ENCODE results near the gene PREX1. TPM values are rescaled to one million over a fixed set of nuclear protein-coding genes. Genes with fewer than 3 reads are reported as not detected.
"Not testable (repeated sequence)": the region's sequence is repeated elsewhere in the genome, so short reads cannot be mapped to it uniquely, and the experiment has no call there.

Gene PREX1
- polyA plus RNA-seq, 1 experiment = 1.3 TPM

DNA sequence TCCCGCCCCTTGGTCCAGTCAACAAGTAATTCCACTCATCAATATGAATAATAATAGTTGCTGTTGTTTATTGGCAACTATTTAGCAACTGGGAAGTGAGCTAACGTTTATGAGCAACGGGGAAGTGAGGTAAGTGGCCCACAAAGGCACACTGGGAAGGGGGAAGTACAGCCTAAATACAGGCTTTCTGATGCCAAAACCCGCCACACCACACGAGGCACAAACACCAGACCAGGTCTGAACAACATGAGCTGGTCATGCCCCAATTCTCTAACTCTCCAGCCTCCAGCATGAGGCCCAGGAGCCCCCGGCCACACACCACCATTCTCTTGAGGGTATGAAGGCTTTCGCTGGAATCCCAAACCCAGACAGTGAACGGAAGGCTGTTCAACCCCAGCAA is 50.8 kb downstream of the PREX1 start:
- CTCF ChIA-PET = interaction anchor here (0.6 kb wide), 1 partner anchor 337 kb away, joined by 3 read pairs; no protein-coding TSS in a partner anchor

DNA sequence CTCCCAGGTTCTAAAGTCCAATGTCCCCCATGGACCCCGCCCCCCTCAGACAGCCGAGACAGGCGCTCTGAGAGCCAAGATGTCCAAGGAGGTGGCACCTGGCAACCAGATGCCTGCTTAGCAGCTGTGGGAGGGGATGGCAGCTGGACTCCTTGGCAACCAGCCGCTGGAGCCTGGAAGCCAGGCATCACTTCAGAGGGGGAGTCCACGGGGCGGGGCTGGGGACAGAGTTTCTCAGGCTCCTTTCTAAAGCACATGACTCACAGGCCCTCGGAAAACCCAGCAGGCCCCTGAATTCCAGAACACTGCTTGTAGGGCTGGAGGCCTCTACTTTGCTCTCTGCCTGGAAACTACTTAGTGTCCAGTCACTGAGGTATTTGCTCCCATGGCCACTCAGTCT is 51.5 kb downstream of the PREX1 start:
- TF ChIP-seq, protein P1, sequence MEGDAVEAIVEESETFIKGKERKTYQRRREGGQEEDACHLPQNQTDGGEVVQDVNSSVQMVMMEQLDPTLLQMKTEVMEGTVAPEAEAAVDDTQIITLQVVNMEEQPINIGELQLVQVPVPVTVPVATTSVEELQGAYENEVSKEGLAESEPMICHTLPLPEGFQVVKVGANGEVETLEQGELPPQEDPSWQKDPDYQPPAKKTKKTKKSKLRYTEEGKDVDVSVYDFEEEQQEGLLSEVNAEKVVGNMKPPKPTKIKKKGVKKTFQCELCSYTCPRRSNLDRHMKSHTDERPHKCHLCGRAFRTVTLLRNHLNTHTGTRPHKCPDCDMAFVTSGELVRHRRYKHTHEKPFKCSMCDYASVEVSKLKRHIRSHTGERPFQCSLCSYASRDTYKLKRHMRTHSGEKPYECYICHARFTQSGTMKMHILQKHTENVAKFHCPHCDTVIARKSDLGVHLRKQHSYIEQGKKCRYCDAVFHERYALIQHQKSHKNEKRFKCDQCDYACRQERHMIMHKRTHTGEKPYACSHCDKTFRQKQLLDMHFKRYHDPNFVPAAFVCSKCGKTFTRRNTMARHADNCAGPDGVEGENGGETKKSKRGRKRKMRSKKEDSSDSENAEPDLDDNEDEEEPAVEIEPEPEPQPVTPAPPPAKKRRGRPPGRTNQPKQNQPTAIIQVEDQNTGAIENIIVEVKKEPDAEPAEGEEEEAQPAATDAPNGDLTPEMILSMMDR (IDR thresholded peaks at IDR 0.05; ENCODE audit: insufficient read depth, low read depth, low read length) = no peak
- Histone ChIP-seq H3K36me3 (ENCODE audit: control insufficient read depth, insufficient read depth, low read length) (no peaks in the 10 kb centered on the region), H3K4me3 (ENCODE audit: low read depth, low read length) (no peak overlapping the region), H3K27me3 (ENCODE audit: control insufficient read depth, insufficient read depth, low read length) (no peaks in the 10 kb centered on the region; the same call in 1 of the 2 replicates)
- ChIA-PET CTCF (no interaction called here), POLR2A (no interaction called here)
- DNase-seq (ENCODE audit: low read depth) = peak; percentile 59

More for the DNA sequence above, 50.8 kb downstream of the PREX1 start:
- H3K4me3 ChIP-seq (ENCODE audit: low read depth, low read length) = no peak overlapping the region
- H3K36me3 ChIP-seq (ENCODE audit: control insufficient read depth, insufficient read depth, low read length) = no peaks in the 10 kb centered on the region
- POLR2A ChIA-PET = no interaction called here
- DNase-seq (ENCODE audit: low read depth) = no peak
- no peaks in the 10 kb centered on the region; the same call in 1 of the 2 replicates for H3K27me3 ChIP-seq (ENCODE audit: control insufficient read depth, insufficient read depth, low read length)
- TF ChIP-seq, protein P1 (IDR thresholded peaks at IDR 0.05; ENCODE audit: insufficient read depth, low read depth, low read length) = no peak

DNA sequence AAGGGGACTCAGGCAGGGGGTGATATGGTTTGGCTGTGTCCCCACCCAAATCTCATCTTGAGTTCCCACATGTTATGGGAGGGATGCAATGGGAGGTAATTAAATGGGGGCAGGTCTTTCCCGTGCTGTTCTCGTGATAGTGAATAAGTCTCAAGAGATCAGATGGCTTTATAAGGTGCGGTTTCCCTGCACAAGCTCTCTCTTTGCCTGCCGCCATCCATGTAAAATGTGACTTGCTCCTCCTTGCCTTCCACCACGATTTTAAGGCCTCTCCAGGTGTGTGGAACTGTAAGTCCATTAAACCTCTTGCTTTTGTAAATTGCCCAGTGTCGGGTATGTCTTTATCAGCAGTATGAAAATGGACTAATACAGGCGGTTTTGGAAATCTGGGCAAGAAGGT is 52.3 kb downstream of the PREX1 start:
- H3K36me3 ChIP-seq (ENCODE audit: control insufficient read depth, insufficient read depth, low read length); POLR2A ChIA-PET; H3K27me3 ChIP-seq (ENCODE audit: control insufficient read depth, insufficient read depth, low read length); H3K4me3 ChIP-seq (ENCODE audit: low read depth, low read length); CTCF ChIA-PET; DNase-seq (ENCODE audit: low read depth): not testable (repeated sequence)

DNA sequence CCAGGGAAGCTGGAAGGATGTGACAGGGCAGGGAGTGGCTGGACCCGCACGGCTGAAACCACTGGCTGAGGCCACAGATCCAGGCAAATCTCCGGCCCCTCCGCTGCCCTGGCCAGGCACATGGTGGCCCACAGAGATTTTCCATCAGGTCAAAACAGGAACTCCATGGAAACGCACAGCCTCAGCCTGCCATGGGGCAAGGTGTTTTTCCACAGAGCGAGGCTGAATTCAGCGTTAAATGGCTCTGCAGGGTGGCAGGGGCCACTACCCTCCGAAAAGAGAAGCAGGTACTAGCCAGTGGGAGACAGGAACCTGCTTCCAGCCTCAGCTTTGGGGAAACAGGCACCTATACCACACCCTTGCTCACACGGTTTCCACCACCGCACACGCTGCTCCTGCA is 53.1 kb downstream of the PREX1 start:
- no peak for DNase-seq (ENCODE audit: low read depth)
- Histone ChIP-seq H3K36me3 (ENCODE audit: control insufficient read depth, insufficient read depth, low read length) (no peaks in the 10 kb centered on the region), H3K27me3 (ENCODE audit: control insufficient read depth, insufficient read depth, low read length) (no peaks in the 10 kb centered on the region; the same call in 1 of the 2 replicates), H3K4me3 (ENCODE audit: low read depth, low read length) (no peak overlapping the region)
- TF ChIP-seq, protein P1 (IDR thresholded peaks at IDR 0.05; ENCODE audit: insufficient read depth, low read depth, low read length) = no peak
- POLR2A ChIA-PET = interaction anchor here (0.6 kb wide), 1 partner anchor 1353 kb away, joined by 3 read pairs; no protein-coding TSS in a partner anchor
- CTCF ChIA-PET = no interaction called here

DNA sequence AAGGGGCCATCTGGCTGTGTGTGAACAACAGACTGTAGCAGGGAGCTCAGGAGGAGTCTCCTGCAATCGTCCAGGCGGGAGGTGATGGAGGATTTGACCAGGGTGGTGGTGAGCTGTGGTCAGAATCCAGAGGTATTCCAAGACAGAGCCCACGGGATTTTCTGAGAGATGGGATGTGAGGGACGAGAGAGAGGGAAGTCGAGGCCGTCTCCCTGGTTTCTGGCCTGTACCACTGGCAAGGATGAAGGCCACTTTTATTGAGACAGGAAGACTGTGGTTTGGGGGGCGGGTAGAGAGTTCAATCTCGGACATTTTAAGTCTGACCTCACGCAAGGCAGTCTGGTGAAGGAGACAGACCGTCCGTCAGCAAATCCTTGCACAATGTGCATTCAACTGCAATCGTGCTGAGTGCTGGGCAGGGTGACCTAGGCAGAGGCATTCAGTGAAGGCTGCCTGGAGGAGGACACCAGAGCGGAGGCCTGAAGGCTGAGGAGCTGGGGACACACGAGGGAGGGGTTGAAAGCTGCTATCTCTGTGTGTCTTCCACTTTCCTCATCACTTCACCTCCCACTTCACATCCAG is 53.9 kb downstream of the PREX1 start:
- ChIA-PET CTCF (interaction anchor here (1.4 kb wide), 1 partner anchor 117 kb away, joined by 3 read pairs; no protein-coding TSS in a partner anchor), POLR2A (interaction anchor here (0.6 kb wide), 1 partner anchor 1352 kb away, joined by 3 read pairs; no protein-coding TSS in a partner anchor)
- Histone ChIP-seq H3K4me3 (ENCODE audit: low read depth, low read length) (no peak overlapping the region), H3K36me3 (ENCODE audit: control insufficient read depth, insufficient read depth, low read length) (no peaks in the 10 kb centered on the region), H3K27me3 (ENCODE audit: control insufficient read depth, insufficient read depth, low read length) (peaks cover 2% of the 10 kb centered on the region; the same call in 1 of the 2 replicates)
- TF ChIP-seq, protein P1 (IDR thresholded peaks at IDR 0.05; ENCODE audit: insufficient read depth, low read depth, low read length) = no peak
- no peak for DNase-seq (ENCODE audit: low read depth)

All from BJ (cell line).